ENCODE results near the gene SAMD13.

DNA sequence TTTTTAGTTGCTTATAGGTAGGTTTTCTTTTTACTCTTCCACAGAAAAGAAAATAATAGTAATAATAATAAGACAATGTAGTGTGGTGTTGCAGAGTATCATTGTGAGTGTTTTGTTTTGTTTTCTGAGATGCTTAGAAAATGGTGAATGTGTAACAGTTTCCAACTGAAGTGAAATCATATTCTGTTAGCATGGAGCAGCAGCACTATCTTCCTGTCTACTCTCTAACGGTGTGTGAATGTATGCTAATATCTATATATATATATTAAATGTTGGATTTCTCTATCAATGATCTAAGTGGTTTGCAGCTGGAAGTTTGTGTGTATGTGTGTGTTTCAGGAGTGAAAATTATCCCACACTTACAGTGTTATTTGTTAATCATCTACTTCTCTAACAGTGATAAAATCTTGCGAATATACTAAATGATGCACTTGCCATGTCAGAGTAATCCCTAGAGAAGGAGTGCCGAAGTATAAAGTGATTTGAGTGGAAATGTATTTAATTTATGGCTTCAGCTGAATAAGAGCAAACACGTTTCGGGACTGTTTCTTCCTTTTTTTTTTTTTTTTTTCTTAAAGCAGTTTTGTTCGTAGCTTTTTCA is 377 bp downstream of the SAMD13 start:
- TF ChIP-seq, protein P1, sequence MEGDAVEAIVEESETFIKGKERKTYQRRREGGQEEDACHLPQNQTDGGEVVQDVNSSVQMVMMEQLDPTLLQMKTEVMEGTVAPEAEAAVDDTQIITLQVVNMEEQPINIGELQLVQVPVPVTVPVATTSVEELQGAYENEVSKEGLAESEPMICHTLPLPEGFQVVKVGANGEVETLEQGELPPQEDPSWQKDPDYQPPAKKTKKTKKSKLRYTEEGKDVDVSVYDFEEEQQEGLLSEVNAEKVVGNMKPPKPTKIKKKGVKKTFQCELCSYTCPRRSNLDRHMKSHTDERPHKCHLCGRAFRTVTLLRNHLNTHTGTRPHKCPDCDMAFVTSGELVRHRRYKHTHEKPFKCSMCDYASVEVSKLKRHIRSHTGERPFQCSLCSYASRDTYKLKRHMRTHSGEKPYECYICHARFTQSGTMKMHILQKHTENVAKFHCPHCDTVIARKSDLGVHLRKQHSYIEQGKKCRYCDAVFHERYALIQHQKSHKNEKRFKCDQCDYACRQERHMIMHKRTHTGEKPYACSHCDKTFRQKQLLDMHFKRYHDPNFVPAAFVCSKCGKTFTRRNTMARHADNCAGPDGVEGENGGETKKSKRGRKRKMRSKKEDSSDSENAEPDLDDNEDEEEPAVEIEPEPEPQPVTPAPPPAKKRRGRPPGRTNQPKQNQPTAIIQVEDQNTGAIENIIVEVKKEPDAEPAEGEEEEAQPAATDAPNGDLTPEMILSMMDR (IDR thresholded peaks at IDR 0.05): no peak
- no peak for TF ChIP-seq EZH2 (IDR thresholded peaks at IDR 0.05; ENCODE audit: borderline replicate concordance, insufficient read depth, low read depth, low read length, poor library complexity, severe bottlenecking)

Measured in B cell (primary cell).